GM12878 (cell line): ENCODE results near the gene ELL2. TPM values are rescaled to one million over a fixed set of nuclear protein-coding genes. Genes with fewer than 3 reads are reported as not detected.

Experiments
- ATAC-seq: fragments of 200-7000 bp; cut with Tn5 transposase; 3 replicates; pipeline ENCODE4 v1.9.1; 2020; ENCODE audit warnings: mild to moderate bottlenecking, moderate library complexity
- BruUV-seq: library from RNA; stranded (reverse); fragments of 400-500 nt; replicated peaks from 2 replicates; lab custom pipeline; 2021; lab: Mats Ljungman, UMichigan
- CTCF ChIA-PET: fragments of 300-600 bp; sonication (Branson Sonifier 250); formaldehyde crosslinking; extraction: SDS; loops from one replicate; lab custom pipeline; 2021; ENCODE audit warnings: inconsistent platforms; lab: Yijun Ruan, JAX
- POLR2A ChIA-PET: fragments of 350-600 bp; formaldehyde crosslinking; extraction: SDS; loops from one replicate; lab custom pipeline; 2021; ENCODE audit warnings: inconsistent platforms; lab: Charles Lee
- RAD21 ChIA-PET: fragments of 300-600 bp; sonication (Branson Sonifier 250); formaldehyde crosslinking; loops from one replicate; lab custom pipeline; 2023; ENCODE audit warnings: antibody characterized with exemption; ENCODE audit not compliant: unreplicated experiment; lab: Charles Lee
- SMC1A ChIA-PET: fragments of 300-600 bp; sonication (Branson Sonifier 250); formaldehyde crosslinking; loops from one replicate; lab custom pipeline; 2023; ENCODE audit not compliant: unreplicated experiment, uncharacterized antibody; lab: Charles Lee
- DNase-seq: peaks from one replicate; pipeline ENCODE4 v3.0.0-alpha.2; 2011; ENCODE audit warnings: low read depth, low spot score
- FAIRE-seq: peaks from 3 replicates; lab custom pipeline; 2011; peaks lifted over from hg19 to GRCh38; lab: Jason Lieb, UNC
- H2AFZ ChIP-seq: 2 replicates; pipeline ENCODE4 v1.6.0; 2011; ENCODE audit warnings: low read depth, low read length, control low read depth; ENCODE audit not compliant: control insufficient read depth
- H3K27ac ChIP-seq: 2 replicates; pipeline ENCODE4 v1.5.1; 2011; ENCODE audit warnings: control low read depth; ENCODE audit not compliant: control insufficient read depth, insufficient read depth
- H3K27me3 ChIP-seq, 2 experiments: replicated peaks in 1 of 2; 2 replicates each; pipeline versions ENCODE4 v1.6.0 to v1.6.1; 2011; ENCODE audit warnings: low read length in 1 of 2; ENCODE audit not compliant: control insufficient read depth in 2 of 2, insufficient read depth in 2 of 2
- H3K36me3 ChIP-seq, 2 experiments: 2 replicates each; pipeline ENCODE4 v1.5.1; 2011; ENCODE audit warnings: low read length in 1 of 2; ENCODE audit not compliant: control insufficient read depth in 2 of 2, insufficient read depth in 2 of 2
- H3K4me1 ChIP-seq: 2 replicates; pipeline ENCODE4 v1.6.1; 2011; ENCODE audit warnings: mild to moderate bottlenecking, low read length, moderate library complexity, mixed read lengths; ENCODE audit not compliant: control insufficient read depth, insufficient read depth
- H3K4me2 ChIP-seq: 2 replicates; pipeline ENCODE4 v1.6.0; 2011; ENCODE audit warnings: control low read depth; ENCODE audit not compliant: control insufficient read depth, insufficient read depth
- H3K4me3 ChIP-seq: fragments of 200-600 bp; sonication (generic); 2 replicates; pipeline ENCODE4 v1.5.1; 2016
- H3K79me2 ChIP-seq: 2 replicates; pipeline ENCODE4 v1.6.0; 2011; ENCODE audit warnings: low read length; ENCODE audit not compliant: control insufficient read depth, insufficient read depth
- H3K9ac ChIP-seq: 2 replicates; pipeline ENCODE4 v1.8.0; 2011; ENCODE audit warnings: low read length, control low read depth, mixed read lengths; ENCODE audit not compliant: control insufficient read depth, insufficient read depth
- H3K9me3 ChIP-seq: replicated peaks from 3 replicates; pipeline ENCODE4 v1.5.1; 2011; ENCODE audit warnings: mild to moderate bottlenecking, low read length; ENCODE audit not compliant: control insufficient read depth, insufficient read depth
- H4K20me1 ChIP-seq: 2 replicates; pipeline ENCODE4 v1.6.0; 2011; ENCODE audit not compliant: control insufficient read depth, insufficient read depth
- CHD2 ChIP-seq: IDR thresholded peaks from 2 replicates; pipeline ENCODE4 v1.6.1; 2011; ENCODE audit warnings: low read depth, low read length, improper control_type of control experiment, borderline replicate concordance
- NR2F1 ChIP-seq: fragments of 450-650 bp; conservative IDR thresholded peaks from 2 replicates; pipeline ENCODE4 v1.6.1; 2017; ENCODE audit warnings: mild to moderate bottlenecking
- WGBS: methylation state at CpG from one replicate; pipeline ENCODE4 v1.1.6; 2016; ENCODE audit warnings: low lambda C conversion rate; ENCODE audit not compliant: insufficient replicate concordance, insufficient coverage; ENCODE audit errors: missing lambda C conversion rate; 5-methylcytosine and 5-hydroxymethylcytosine counted together
- in situ Hi-C: fragments of 300-500 bp; cut with MboI; formaldehyde crosslinking; loops from 9 replicates; pipeline ENCODE4 v1.14.3; 2018; ENCODE audit warnings: mixed read lengths
- intact Hi-C: fragments of 100-400 bp; cut with micrococcal nuclease; formaldehyde crosslinking; loops from one replicate; pipeline ENCODE4 v1.14.2; 2022; ENCODE audit not compliant: unreplicated experiment
- polyA plus RNA-seq, 11 experiments: library from polyadenylated mRNA; depleted of rRNA in 4 of 11; unstranded in 6 of 11; stranded (reverse) in 5 of 11; fragments of >200 nt; fragmentation: Nextera tagmentation in 4 of 11; fragmentation: Illumina TruSeq in 1 of 11; extraction: Ambion mirVana in 4 of 11; extraction: Trizol in 1 of 11; gene quantifications; 1 replicate in 1 of 11; 2 replicates in 10 of 11; pipeline versions ENCODE4 v1.2.1 to v1.2.3, GENCODE V29; 2011 to 2016; ENCODE audit warnings: inconsistent platforms in 2 of 11, missing spikeins in 2 of 11, low read depth in 1 of 11
- total RNA-seq, 4 experiments: library from RNA; depleted of rRNA in 3 of 4; stranded (reverse); fragments of >200 nt in 3 of 4; fragmentation: Illumina TruSeq in 1 of 4; extraction: Trizol in 1 of 4; gene quantifications; 2 replicates each; pipeline versions ENCODE4 v1.2.1 to v1.2.3, GENCODE V29; 2013 to 2021
- TF ChIP-seq, protein P1 (sequence below): IDR thresholded peaks from 2 replicates; pipeline ENCODE4 v1.6.1; 2012; ENCODE audit warnings: low read depth, low read length, improper control_type of control experiment

ELL2 gene
- total and polyA plus RNA-seq, 10 of the 15 experiments (the other 5 are each of a cell fraction or from before 2014, with no cell fraction given) = 24.2 to 91.4 (median 57.4) TPM

DNA sequence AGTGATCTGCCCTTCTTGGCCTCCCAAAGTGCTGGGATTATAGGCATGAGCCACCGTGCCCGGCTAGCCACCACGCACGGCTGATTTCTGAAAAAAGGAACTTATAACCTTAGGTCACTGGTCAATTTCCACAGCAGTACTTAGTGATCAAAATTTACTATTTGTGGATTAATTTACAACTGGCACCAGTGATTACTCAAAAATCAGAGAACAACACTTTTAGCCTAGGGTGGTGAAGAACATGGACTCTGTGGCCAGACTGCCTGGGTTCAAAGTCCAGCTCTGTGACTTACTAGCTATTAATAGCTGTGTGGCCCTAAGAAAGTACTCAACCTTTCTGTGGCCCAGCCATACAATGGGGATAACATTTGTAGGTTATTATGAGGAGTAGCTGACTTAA lies 88.3 kb downstream of the ELL2 start:
- no TSS peak for BruUV-seq
- Histone ChIP-seq H3K36me3 (no peaks in the 10 kb centered on the region), H3K9ac (no peak overlapping the region), H3K4me2 (no peak overlapping the region), H3K4me3 (no peak overlapping the region), H3K27me3 (no peaks in the 10 kb centered on the region), H3K9me3 (no peaks in the 10 kb centered on the region), H2AFZ (no peak overlapping the region), H3K27ac (no peak overlapping the region), H4K20me1 (no peaks in the 10 kb centered on the region), H3K79me2 (no peaks in the 10 kb centered on the region), H3K4me1 (peaks cover 24% of the 10 kb centered on the region)
- ChIA-PET RAD21 (interaction anchor here (1.0 to 5.6 kb wide), 7 partner anchors 11 to 464 kb away, joined by 3 to 36 read pairs (median 5); no protein-coding TSS in a partner anchor), POLR2A (interaction anchor here (1.3 to 1.5 kb wide), 2 partner anchors 10 to 41 kb away, joined by 4 read pairs; no protein-coding TSS in a partner anchor), CTCF (interaction anchor here (0.6 to 2.4 kb wide), 9 partner anchors 9 to 572 kb away, joined by 3 to 7 read pairs (median 3); no protein-coding TSS in a partner anchor), SMC1A (interaction anchor here (1.0 to 8.1 kb wide), 18 partner anchors 9 to 463 kb away, joined by 3 to 62 read pairs (median 4); no protein-coding TSS in a partner anchor)
- in situ Hi-C loops (no loop called here), intact Hi-C loops (no loop called here)
- ATAC-seq = no peak
- WGBS = 98% methylated on average over 4 of the region's 4 CpGs
- no peak for FAIRE-seq
- TF ChIP-seq CHD2 (no peak), NR2F1 (0 out of 2 replicates have a peak, but pooled peaks have one; percentile 36)
- TF ChIP-seq, protein P1, sequence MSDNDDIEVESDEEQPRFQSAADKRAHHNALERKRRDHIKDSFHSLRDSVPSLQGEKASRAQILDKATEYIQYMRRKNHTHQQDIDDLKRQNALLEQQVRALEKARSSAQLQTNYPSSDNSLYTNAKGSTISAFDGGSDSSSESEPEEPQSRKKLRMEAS = no peak
- DNase-seq = no peak
